GM13977 (cell line): ENCODE measurements around the gene SMIM26.

ENCODE experiments used
- DNase-seq: peaks from one replicate; pipeline ENCODE4 v3.0.0; 2012; ENCODE audit warnings: low spot score
- in situ Hi-C: fragments of 300-500 bp; cut with MboI; formaldehyde crosslinking; loops from one replicate; pipeline ENCODE4 v1.12.0; 2022; ENCODE audit warnings: low sequenced_read_pairs, low pct_unique_long_range_greater_than_20kb, mixed read lengths, inconsistent platforms; ENCODE audit not compliant: unreplicated experiment
- TF ChIP-seq, protein P1 (sequence below): IDR thresholded peaks from 2 replicates; pipeline ENCODE4 v1.5.1; 2012; ENCODE audit warnings: mild to moderate bottlenecking, control low read depth; ENCODE audit not compliant: insufficient read depth; ENCODE audit errors: extremely low read depth, missing control alignments

The SMIM26 gene

DNA sequence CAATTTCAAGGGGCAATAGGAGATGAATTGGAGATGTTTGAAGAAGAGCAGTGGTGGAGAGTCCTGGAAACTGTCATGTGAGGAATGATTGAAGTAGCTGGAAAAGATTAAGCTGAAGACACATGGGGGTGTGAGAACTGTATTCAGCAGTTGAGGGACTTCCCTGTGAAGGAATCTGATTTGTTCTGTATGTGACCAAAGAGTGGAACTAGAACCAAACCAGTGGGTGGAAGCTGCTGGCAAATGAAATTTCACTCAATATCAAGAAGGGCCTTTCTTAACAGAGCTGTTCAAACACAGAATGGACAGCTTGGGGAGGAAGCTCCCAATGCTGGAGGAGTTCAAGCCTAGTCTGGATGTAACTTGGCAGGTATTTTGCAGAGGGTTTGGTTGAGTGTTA is 38.2 kb upstream of the SMIM26 start:
- TF ChIP-seq, protein P1, sequence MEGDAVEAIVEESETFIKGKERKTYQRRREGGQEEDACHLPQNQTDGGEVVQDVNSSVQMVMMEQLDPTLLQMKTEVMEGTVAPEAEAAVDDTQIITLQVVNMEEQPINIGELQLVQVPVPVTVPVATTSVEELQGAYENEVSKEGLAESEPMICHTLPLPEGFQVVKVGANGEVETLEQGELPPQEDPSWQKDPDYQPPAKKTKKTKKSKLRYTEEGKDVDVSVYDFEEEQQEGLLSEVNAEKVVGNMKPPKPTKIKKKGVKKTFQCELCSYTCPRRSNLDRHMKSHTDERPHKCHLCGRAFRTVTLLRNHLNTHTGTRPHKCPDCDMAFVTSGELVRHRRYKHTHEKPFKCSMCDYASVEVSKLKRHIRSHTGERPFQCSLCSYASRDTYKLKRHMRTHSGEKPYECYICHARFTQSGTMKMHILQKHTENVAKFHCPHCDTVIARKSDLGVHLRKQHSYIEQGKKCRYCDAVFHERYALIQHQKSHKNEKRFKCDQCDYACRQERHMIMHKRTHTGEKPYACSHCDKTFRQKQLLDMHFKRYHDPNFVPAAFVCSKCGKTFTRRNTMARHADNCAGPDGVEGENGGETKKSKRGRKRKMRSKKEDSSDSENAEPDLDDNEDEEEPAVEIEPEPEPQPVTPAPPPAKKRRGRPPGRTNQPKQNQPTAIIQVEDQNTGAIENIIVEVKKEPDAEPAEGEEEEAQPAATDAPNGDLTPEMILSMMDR: no peak
- no peak for DNase-seq
- in situ Hi-C loops: no loop called here

DNA sequence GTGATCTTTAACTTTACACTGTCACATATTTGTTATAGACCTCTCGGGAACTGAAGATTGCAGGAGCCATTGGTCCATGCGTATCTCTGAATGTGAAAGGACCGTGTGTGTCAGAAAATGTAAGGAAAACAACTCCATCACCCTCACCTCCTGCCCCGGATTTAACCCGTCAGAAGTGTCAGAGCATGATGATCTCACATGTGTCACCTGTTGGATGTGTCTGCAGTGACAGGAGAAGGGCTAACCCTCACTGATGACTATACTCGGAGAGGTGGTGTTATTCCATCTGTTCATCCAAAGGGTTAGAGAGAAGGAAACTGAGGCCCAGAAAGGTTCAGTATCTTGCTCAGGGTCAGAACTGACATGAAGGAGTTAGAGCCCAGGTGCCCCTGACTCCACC is 34.6 kb upstream of the SMIM26 start:
- no peak for DNase-seq
- in situ Hi-C loops: no loop called here
- TF ChIP-seq, protein P1: no peak

DNA sequence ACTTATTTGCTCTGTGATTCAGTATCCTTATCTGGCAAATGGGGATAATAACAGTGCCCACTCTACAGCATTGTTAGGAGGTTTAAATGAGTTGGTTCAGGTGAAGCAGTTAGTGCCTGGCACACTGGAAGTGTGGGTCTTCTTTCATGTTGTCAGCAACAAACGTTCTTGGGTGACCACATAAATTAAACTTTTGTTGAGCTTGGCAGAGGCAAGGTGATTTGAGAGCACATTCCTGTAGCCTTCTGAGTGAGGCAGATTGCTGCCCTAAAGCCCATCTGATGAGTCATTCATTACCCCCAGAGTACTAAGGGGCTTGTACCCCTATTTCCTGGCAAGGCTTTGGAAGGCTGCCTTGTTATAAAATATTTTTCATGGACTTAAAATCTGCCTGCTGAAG is 33.7 kb upstream of the SMIM26 start:
- TF ChIP-seq, protein P1: no peak
- no peak for DNase-seq
- in situ Hi-C loops: no loop called here

DNA sequence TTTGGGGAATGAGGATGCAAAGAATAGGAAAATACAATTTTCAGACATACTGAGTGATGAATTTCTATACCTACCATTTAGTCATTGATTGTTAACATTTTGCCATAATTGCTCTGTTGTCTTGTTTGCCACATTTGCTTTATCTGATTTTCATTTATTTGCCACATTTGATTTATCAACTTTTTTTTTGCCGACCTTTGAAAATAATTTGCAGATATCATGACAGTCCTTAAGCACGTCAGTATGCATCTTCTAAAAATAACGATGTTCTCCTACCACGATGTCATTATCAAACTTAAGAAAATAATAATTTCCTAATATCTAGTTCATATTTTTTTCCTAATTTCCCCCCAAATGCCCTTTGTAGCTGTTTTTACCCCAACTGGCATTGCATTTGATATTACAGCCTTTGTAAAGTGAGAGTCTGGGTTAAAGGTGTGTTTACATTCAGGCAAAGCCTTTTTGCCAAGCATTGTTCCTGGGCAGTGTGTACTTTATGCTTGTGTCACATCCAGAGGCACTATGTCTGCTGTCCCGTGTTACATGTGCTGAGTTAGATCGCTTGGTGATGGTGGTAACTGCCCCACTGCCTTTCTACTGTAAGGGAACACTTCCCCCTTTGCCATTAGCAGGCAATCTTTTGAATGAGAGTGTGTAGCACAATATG is 33.1 kb upstream of the SMIM26 start:
- TF ChIP-seq, protein P1: no peak
- in situ Hi-C loops: no loop called here
- no peak for DNase-seq

DNA sequence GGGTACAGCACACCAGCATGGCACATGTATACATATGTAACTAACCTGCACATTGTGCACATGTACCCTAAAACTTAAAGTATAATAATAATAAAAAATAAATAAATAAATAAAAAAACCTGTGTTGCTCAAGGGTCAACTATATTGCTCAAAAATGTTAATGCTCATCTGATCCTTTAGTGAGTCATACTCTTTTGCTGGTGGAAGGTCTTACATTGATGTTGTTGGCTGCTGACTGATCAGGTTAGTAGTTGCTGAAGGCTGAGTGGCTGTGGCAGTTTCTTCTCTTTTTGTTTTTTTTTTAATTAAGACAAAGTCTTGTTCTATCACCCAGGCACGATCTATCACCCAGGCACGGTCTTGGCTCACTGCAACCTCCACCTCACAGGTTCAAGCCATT is 29.6 kb upstream of the SMIM26 start:
- DNase-seq: no peak
- in situ Hi-C loops: no loop called here
- TF ChIP-seq, protein P1: no peak

DNA sequence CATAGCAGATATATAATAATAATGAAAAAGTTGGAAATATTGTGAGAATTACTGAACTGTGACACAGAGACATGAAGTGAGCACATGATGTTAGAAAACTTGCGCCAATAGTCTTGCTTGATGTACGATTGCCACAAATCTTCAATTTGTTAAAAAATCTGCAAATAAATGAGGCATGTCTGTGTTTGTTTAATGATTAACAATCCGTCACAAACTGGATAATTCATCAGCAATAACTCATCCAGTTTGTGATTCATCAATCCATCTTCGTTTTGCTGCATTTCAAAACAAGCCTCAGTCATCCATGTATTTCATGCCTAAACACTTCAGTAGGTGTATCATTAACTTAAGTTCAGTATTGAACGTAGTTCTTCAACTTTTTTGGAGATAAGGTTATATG is 25.5 kb upstream of the SMIM26 start:
- TF ChIP-seq, protein P1: no peak
- in situ Hi-C loops: no loop called here
- no peak for DNase-seq
